Fibroblast of skin of abdomen (primary cell): ENCODE measurements around the gene ZMYM5. TPM values are rescaled to one million over a fixed set of nuclear protein-coding genes. Genes with fewer than 3 reads are reported as not detected.
"Not testable (repeated sequence)": the region's sequence is repeated elsewhere in the genome, so short reads cannot be mapped to it uniquely, and the experiment has no call there.

Source experiments
- DNase-seq: peaks from one replicate; pipeline ENCODE4 v3.0.0-alpha.2; 2013
- polyA plus RNA-seq, 2 experiments: library from polyadenylated mRNA; unstranded; fragments of 120-200 nt; gene quantifications; one replicate each; pipeline ENCODE4 v1.2.1, GENCODE V29; 2013; ENCODE audit not compliant: insufficient read length in 2 of 2

ZMYM5 gene
- 9.9 TPM for polyA plus RNA-seq (2013, experiment 1 of 2; ENCODE audit: insufficient read length)
- polyA plus RNA-seq (2013, experiment 2 of 2; ENCODE audit: insufficient read length) = 9.8 TPM

GRCh38 chr13:19863323-19864023 is at the start of gene ZMYM5:
ZMYM5 (minus strand) TSS chr13:19863649; CDS start chr13:19852180, 11,469 bp downstream.
- DNase-seq = peak; percentile 100

- peak; percentile 5 for DNase-seq
These were observed 47.1 kb upstream of the ZMYM5 start for GRCh38 chr13:19910336-19911072.

- DNase-seq = no peak
These were observed 45.0 kb upstream of the ZMYM5 start for GRCh38 chr13:19908350-19908986.

- DNase-seq = not testable (repeated sequence)
These were observed 42.2 kb upstream of the ZMYM5 start for GRCh38 chr13:19905487-19906195.

GRCh38 chr13:19890030-19890429 is 26.6 kb upstream of the ZMYM5 start:
- DNase-seq = no peak

- DNase-seq = peak; percentile 6
These were observed 25.4 kb upstream of the ZMYM5 start for GRCh38 chr13:19888799-19889198.

GRCh38 chr13:19882231-19882630 is 18.8 kb upstream of the ZMYM5 start:
- DNase-seq = no peak

GRCh38 chr13:19881641-19882040 is 18.2 kb upstream of the ZMYM5 start:
- no peak for DNase-seq

GRCh38 chr13:19864746-19865309 is 1.4 kb upstream of the ZMYM5 start:
- peak; percentile 75 for DNase-seq

GRCh38 chr13:19864024-19864745 is 736 bp upstream of the ZMYM5 start:
- DNase-seq = peak; percentile 76

GRCh38 chr13:19862481-19863313 is 752 bp downstream of the ZMYM5 start:
- peak; percentile 21 for DNase-seq

GRCh38 chr13:19861762-19862161 is 1.7 kb downstream of the ZMYM5 start:
- DNase-seq = no peak

- DNase-seq = peak; percentile 54
These were observed 2.4 kb downstream of the ZMYM5 start for GRCh38 chr13:19860884-19861655.

GRCh38 chr13:19857637-19858036 is 5.8 kb downstream of the ZMYM5 start:
- DNase-seq = not testable (repeated sequence)

- DNase-seq = no peak
These were observed 10.7 kb downstream of the ZMYM5 start for GRCh38 chr13:19852766-19853165.

- DNase-seq = peak; percentile 97
These were observed 17.7 kb downstream of the ZMYM5 start for GRCh38 chr13:19845758-19846157.

GRCh38 chr13:19838865-19839275 is 24.6 kb downstream of the ZMYM5 start:
- DNase-seq = peak; percentile 75

GRCh38 chr13:19836472-19836871 is 27.0 kb downstream of the ZMYM5 start:
- DNase-seq = no peak

GRCh38 chr13:19834704-19835103 is 28.7 kb downstream of the ZMYM5 start:
- no peak for DNase-seq

- DNase-seq = no peak
These were observed 40.8 kb downstream of the ZMYM5 start for GRCh38 chr13:19822673-19823072.
